ENCODE data around the gene IL5RA. TPM values are rescaled to one million over a fixed set of nuclear protein-coding genes. Genes with fewer than 3 reads are reported as not detected.

Gene IL5RA
- total RNA-seq, 1 donor from 2014 or later, result not detected

DNA sequence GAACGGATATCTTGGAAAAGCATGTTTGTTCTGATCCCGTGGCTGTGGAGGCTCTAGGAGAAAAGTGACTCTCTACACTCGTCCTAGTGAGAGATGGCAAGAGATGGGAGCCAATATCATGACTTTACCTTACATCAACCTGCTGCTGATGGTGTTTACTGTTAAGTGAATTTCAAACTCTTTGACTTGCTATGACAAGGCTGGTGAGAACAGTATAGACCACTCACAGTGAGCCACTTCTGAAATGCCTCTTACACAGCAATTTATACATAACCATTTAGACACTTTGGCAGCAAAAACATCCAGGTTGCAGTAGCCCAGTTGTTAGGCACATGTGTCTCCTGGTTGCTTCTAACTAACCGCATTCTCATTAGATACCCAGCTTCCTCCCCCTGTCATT, 43.3 kb downstream of the IL5RA start:
- ChIA-PET CTCF (no interaction called here), POLR2A (no interaction called here)
- no peak for DNase-seq
- intact Hi-C loops (cut with micrococcal nuclease), result no loop called here
- Mint-ChIP-seq H3K4me3 (no peak overlapping the region), H3K4me1 (peaks cover 13% of the 10 kb centered on the region), H3K36me3 (ENCODE audit: low read depth) (no peaks in the 10 kb centered on the region), H3K27me3 (no peaks in the 10 kb centered on the region), H3K27ac (no peak overlapping the region), H3K9me3 (no peaks in the 10 kb centered on the region)
- TF ChIP-seq, protein P1, sequence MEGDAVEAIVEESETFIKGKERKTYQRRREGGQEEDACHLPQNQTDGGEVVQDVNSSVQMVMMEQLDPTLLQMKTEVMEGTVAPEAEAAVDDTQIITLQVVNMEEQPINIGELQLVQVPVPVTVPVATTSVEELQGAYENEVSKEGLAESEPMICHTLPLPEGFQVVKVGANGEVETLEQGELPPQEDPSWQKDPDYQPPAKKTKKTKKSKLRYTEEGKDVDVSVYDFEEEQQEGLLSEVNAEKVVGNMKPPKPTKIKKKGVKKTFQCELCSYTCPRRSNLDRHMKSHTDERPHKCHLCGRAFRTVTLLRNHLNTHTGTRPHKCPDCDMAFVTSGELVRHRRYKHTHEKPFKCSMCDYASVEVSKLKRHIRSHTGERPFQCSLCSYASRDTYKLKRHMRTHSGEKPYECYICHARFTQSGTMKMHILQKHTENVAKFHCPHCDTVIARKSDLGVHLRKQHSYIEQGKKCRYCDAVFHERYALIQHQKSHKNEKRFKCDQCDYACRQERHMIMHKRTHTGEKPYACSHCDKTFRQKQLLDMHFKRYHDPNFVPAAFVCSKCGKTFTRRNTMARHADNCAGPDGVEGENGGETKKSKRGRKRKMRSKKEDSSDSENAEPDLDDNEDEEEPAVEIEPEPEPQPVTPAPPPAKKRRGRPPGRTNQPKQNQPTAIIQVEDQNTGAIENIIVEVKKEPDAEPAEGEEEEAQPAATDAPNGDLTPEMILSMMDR (IDR thresholded peaks at IDR 0.05), result no peak
- ATAC-seq (ENCODE audit: low read depth), result no peak

GRCh38 chr3:3066378-3066777, 43.8 kb downstream of the IL5RA start:
- ChIA-PET CTCF (no interaction called here), POLR2A (no interaction called here)
- Mint-ChIP-seq H3K4me3 (no peak overlapping the region), H3K27ac (no peak overlapping the region), H3K4me1 (peaks cover 13% of the 10 kb centered on the region), H3K36me3 (ENCODE audit: low read depth) (no peaks in the 10 kb centered on the region), H3K9me3 (no peaks in the 10 kb centered on the region), H3K27me3 (no peaks in the 10 kb centered on the region)
- DNase-seq, result no peak
- intact Hi-C loops (cut with micrococcal nuclease), result no loop called here
- no peak for ATAC-seq (ENCODE audit: low read depth)
- TF ChIP-seq, protein P1 (IDR thresholded peaks at IDR 0.05), result no peak

GRCh38 chr3:3065876-3066275, 44.3 kb downstream of the IL5RA start:
- Mint-ChIP-seq H3K27me3 (no peaks in the 10 kb centered on the region), H3K27ac (no peak overlapping the region), H3K4me1 (peaks cover 13% of the 10 kb centered on the region), H3K36me3 (ENCODE audit: low read depth) (no peaks in the 10 kb centered on the region), H3K9me3 (no peaks in the 10 kb centered on the region), H3K4me3 (no peak overlapping the region)
- ChIA-PET POLR2A (no interaction called here), CTCF (no interaction called here)
- DNase-seq, result no peak
- TF ChIP-seq, protein P1 (IDR thresholded peaks at IDR 0.05), result no peak
- ATAC-seq (ENCODE audit: low read depth), result no peak
- intact Hi-C loops (cut with micrococcal nuclease), result no loop called here

DNA sequence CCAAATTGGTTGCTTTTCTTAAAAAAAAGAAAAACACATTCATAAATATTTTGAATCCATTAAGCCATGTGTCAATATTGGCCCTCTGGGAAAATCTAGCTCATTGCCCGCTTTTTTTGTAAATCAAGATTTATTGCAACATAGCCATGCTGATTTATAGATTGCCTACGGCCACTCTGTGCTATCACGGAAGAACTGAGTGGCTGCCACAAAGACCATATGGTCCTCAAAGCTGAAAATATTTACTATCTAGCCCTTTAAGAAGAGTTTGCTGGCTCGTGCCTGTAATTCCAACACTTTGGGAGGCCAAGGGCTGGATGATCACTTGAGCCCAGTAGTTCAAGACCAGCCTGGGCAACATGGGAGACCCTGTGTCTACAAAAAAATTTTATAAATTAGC, 45.9 kb downstream of the IL5RA start:
- H3K4me3 Mint-ChIP-seq, result no peak overlapping the region
- H3K36me3 Mint-ChIP-seq (ENCODE audit: low read depth), result no peaks in the 10 kb centered on the region
- H3K27ac Mint-ChIP-seq, result no peak overlapping the region
- no peaks in the 10 kb centered on the region for H3K9me3 Mint-ChIP-seq
- ChIA-PET CTCF (no interaction called here), POLR2A (no interaction called here)
- DNase-seq, result no peak
- no peak for ATAC-seq (ENCODE audit: low read depth)
- no peaks in the 10 kb centered on the region for H3K27me3 Mint-ChIP-seq
- H3K4me1 Mint-ChIP-seq, result peaks cover 13% of the 10 kb centered on the region
- TF ChIP-seq, protein P1 (IDR thresholded peaks at IDR 0.05), result no peak
- intact Hi-C loops (cut with micrococcal nuclease), result no loop called here

- TF ChIP-seq, protein P1 (IDR thresholded peaks at IDR 0.05), result no peak
- DNase-seq (no peak), ATAC-seq (ENCODE audit: low read depth) (no peak)
- Mint-ChIP-seq H3K36me3 (ENCODE audit: low read depth) (no peaks in the 10 kb centered on the region), H3K9me3 (no peaks in the 10 kb centered on the region), H3K4me1 (no peaks in the 10 kb centered on the region), H3K27ac (no peak overlapping the region), H3K4me3 (no peak overlapping the region), H3K27me3 (peaks cover 4% of the 10 kb centered on the region)
- POLR2A ChIA-PET, result no interaction called here
- CTCF ChIA-PET, result no interaction called here
- intact Hi-C loops (cut with micrococcal nuclease), result no loop called here
These were observed 50.5 kb downstream of the IL5RA start for GRCh38 chr3:3059645-3060044.
